GM21528 (cell line): ENCODE measurements around the gene FBXL20.
"Not testable (repeated sequence)": the region's sequence is repeated elsewhere in the genome, so short reads cannot be mapped to it uniquely, and the experiment has no call there.

Experiments
- ATAC-seq: cut with Tn5 transposase; IDR thresholded peaks from one replicate; pipeline ENCODE4 v1.9.1; 2021; ENCODE audit warnings: mild to moderate bottlenecking, moderate library complexity; ENCODE audit not compliant: unreplicated experiment, low FRiP score

Gene FBXL20

DNA sequence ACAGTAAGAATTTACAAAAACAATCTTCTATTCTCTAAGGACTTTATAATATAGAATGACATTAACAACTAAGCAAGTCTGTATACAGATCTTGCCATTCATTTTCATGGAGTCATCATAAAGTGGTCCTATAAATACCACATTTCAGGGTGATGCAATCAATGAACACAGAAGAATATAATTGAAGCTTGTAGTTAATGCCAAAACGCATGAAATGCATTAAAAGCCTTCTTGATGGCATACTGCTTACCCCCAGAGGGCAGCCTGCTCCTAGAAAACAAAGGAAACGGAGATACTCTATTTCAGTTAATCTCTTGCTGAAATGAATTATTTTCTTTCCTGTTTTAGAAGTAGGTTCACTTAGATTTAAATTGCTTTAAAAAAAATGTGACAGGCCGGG, 130.5 kb downstream of the FBXL20 start:
- no peak for ATAC-seq

- no peak for ATAC-seq
Measured at GRCh38 chr17:39264119-39264518, 137.3 kb downstream of the FBXL20 start.

GRCh38 chr17:39261286-39261685, 140.1 kb downstream of the FBXL20 start:
- no peak for ATAC-seq

- no peak for ATAC-seq
Measured at GRCh38 chr17:39252788-39253460, 148.5 kb downstream of the FBXL20 start.

- no peak for ATAC-seq
Measured at GRCh38 chr17:39251997-39252396, 149.4 kb downstream of the FBXL20 start.

GRCh38 chr17:39250076-39250475, 151.3 kb downstream of the FBXL20 start:
- not testable (repeated sequence) for ATAC-seq

- no peak for ATAC-seq
Measured at GRCh38 chr17:39246274-39246673, 155.2 kb downstream of the FBXL20 start.

GRCh38 chr17:39244600-39245570, 156.5 kb downstream of the FBXL20 start:
- peak; percentile 63 for ATAC-seq

- ATAC-seq, result no peak
Measured at GRCh38 chr17:39244016-39244599, 157.3 kb downstream of the FBXL20 start.

DNA sequence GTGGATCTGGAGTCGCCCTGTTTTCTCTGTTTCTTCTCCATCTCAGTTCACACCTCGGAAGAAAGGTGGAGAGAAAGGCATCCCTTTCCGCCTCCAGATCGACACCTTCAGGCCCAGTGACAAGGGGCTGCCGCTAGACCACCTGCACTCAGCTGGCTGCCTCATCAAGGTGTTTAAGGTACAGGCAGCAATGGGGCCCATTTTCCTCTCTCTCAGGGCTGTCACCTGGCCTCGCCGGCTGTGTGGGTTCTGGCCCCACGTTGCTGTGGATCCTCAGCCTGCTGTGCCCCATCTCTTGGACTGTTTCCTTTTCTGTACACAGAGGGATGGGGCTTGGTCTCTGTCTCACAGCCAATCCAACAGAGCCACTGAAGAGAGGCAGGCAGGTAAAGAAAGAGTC, 158.3 kb downstream of the FBXL20 start:
- ATAC-seq, result no peak

DNA sequence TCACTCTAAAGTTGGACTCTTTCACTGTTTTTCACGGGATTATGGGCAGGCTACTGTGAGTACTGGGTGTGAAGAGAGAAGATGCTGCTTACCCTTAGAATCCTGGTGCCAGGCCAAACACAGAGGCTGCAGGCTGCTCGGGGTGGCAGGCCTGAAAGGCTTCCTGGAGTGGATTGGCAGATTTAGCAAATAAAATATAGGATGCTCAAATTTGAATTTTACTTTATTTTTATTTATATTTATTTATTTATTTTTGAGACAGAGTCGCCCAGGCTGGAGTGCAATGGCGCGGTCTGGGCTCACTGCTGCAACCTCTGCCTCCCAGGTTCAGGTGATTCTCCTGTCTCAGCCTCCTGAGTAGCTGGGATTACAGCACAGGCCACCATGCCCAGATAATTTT, 160.8 kb downstream of the FBXL20 start:
- no peak for ATAC-seq

GRCh38 chr17:39239640-39240314, 161.6 kb downstream of the FBXL20 start:
- ATAC-seq, result no peak

GRCh38 chr17:39238311-39238972, 163.0 kb downstream of the FBXL20 start:
- no peak for ATAC-seq

- ATAC-seq, result no peak
Measured at GRCh38 chr17:39237586-39237985, 163.8 kb downstream of the FBXL20 start.

DNA sequence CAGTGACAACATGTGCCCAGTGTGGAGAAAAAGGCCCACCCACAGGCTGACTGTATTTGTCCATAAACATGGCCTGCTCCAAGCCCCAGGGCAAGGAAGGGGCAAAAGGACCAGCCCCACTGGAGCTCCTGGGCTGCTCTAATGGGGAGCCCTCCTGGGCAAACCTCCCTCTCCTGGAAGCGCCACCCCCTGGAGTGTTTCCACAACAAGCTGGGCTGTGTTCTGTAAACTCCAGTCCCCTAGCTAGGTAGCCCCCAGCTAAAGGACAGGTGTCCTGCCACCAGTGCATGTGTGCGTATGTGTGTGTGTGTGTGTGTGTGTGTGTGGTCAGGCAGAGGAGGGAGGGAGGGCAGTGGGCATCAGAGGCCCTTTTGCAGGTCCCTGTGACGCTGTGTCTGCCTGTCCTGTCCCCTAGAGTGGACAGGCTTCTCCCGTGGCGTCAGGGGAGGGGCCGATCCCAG, 164.4 kb downstream of the FBXL20 start:
- ATAC-seq, result no peak

DNA sequence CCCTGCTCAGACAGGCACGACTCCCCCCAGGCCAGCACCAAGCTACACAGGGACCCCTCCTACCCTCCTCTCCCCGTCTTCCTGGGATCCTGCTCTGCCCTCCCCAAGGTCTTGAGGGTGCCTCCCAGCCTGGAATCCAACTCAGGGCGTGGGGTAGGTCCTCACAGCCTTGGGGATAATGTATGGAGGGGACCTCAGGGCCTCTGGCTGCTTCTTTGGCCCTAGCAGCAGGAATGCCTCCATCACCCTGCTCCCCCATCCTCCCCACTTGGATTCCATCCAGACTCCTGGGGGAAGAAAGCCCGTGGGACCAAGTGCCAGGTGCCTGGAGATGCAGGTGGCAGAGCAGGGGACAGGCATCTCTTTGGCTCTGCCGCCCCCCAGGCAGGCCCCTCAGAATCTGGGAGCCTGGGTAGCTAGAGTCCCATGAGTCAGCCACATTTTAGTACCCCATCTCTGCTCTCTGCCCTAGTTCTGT, 164.9 kb downstream of the FBXL20 start:
- no peak for ATAC-seq

GRCh38 chr17:39235555-39236449, 165.6 kb downstream of the FBXL20 start:
- ATAC-seq, result no peak

DNA sequence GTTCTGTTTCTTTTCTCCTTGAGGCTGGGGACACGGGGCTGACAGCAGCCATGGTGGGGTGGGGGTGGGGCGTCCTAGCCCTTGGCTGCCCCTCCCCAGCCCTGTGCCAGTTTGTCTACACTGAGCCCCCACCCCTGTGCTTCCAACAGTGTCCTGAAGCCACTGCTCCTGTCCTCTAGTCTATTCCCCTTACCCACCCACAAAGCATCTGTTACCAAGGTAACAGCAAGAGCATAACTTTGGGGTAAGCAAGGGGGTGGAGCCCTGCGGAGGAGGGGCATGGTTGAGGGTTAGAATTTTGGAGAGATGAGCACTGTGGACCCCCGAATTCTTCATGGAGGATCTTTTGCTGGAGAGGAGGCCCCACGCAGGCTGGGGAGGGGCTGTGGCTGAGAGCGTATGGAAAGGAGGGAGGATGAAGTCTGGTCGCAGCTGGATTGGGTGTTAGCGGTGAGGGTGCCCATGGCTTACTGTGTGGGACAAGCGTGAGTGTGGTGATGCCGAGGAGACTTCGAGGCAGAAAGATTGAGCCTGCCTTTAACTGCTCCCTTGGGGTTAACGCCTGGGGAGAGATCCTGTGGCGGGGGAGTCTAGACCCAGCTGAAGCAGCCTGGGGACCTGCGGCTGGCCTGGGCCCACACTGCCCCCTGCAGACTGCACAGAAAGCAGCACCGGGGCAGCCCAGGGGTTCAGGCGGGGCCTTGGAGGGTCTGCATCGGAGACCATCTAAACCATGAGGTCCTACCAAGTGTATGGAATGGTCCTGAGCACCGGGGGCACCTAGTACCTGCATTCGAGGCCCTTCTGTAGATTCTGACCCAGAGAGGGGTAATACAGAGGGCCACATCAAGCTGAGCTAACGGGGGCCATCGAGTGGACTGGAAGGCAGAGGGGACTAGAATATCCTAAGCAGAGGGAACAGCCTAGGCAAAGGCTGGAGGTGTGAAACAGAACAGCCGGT, 169.6 kb downstream of the FBXL20 start:
- ATAC-seq, result no peak
